GM18498 (cell line): ENCODE measurements around the gene RBM17.
"Not testable (repeated sequence)": the region's sequence is repeated elsewhere in the genome, so short reads cannot be mapped to it uniquely, and the experiment has no call there.

Experiments
- ATAC-seq: cut with Tn5 transposase; IDR thresholded peaks from one replicate; pipeline ENCODE4 v1.9.1; 2021; ENCODE audit warnings: mild to moderate bottlenecking, moderate library complexity; ENCODE audit not compliant: unreplicated experiment

Gene RBM17

GRCh38 chr10:6109444-6109775, 20.6 kb downstream of the RBM17 start:
- ATAC-seq, result no peak

GRCh38 chr10:6110136-6110535, 21.3 kb downstream of the RBM17 start:
- no peak for ATAC-seq

- no peak for ATAC-seq
Measured at GRCh38 chr10:6112893-6113292, 24.1 kb downstream of the RBM17 start.

- no peak for ATAC-seq
Measured at GRCh38 chr10:6114299-6114698, 25.5 kb downstream of the RBM17 start.

GRCh38 chr10:6114805-6115341, 26.0 kb downstream of the RBM17 start:
- no peak for ATAC-seq

- ATAC-seq, result no peak
Measured at GRCh38 chr10:6115411-6115810, 26.6 kb downstream of the RBM17 start.

- ATAC-seq, result no peak
Measured at GRCh38 chr10:6115824-6116350, 27.1 kb downstream of the RBM17 start.

- no peak for ATAC-seq
Measured at GRCh38 chr10:6116806-6117205, 28.0 kb downstream of the RBM17 start.

GRCh38 chr10:6117711-6118110, 28.9 kb downstream of the RBM17 start:
- no peak for ATAC-seq

- ATAC-seq, result no peak
Measured at GRCh38 chr10:6119423-6119822, 30.6 kb downstream of the RBM17 start.

- ATAC-seq, result no peak
Measured at GRCh38 chr10:6119962-6120361, 31.1 kb downstream of the RBM17 start.

- no peak for ATAC-seq
Measured at GRCh38 chr10:6120691-6121090, 31.9 kb downstream of the RBM17 start.

- ATAC-seq, result no peak
Measured at GRCh38 chr10:6121146-6121545, 32.3 kb downstream of the RBM17 start.

GRCh38 chr10:6123532-6123931, 34.7 kb downstream of the RBM17 start:
- ATAC-seq, result no peak

- ATAC-seq, result no peak
Measured at GRCh38 chr10:6124666-6125065, 35.8 kb downstream of the RBM17 start.

GRCh38 chr10:6127461-6127860, 38.6 kb downstream of the RBM17 start:
- ATAC-seq, result not testable (repeated sequence)

GRCh38 chr10:6128087-6128486, 39.3 kb downstream of the RBM17 start:
- ATAC-seq, result no peak

- ATAC-seq, result no peak
Measured at GRCh38 chr10:6128591-6129251, 39.9 kb downstream of the RBM17 start.

- no peak for ATAC-seq
Measured at GRCh38 chr10:6130848-6131470, 42.1 kb downstream of the RBM17 start.

GRCh38 chr10:6133331-6134098, 44.7 kb downstream of the RBM17 start:
- ATAC-seq, result no peak

GRCh38 chr10:6134099-6134823, 45.4 kb downstream of the RBM17 start:
- ATAC-seq, result no peak
